HG02678 (cell line): ENCODE data around the gene MT1HL1.
"Not testable (repeated sequence)": the region's sequence is repeated elsewhere in the genome, so short reads cannot be mapped to it uniquely, and the experiment has no call there.

ENCODE experiments used
- ATAC-seq: cut with Tn5 transposase; IDR thresholded peaks from one replicate; pipeline ENCODE4 v1.9.1; 2021; ENCODE audit warnings: mild to moderate bottlenecking, moderate library complexity; ENCODE audit not compliant: unreplicated experiment

MT1HL1 gene

DNA sequence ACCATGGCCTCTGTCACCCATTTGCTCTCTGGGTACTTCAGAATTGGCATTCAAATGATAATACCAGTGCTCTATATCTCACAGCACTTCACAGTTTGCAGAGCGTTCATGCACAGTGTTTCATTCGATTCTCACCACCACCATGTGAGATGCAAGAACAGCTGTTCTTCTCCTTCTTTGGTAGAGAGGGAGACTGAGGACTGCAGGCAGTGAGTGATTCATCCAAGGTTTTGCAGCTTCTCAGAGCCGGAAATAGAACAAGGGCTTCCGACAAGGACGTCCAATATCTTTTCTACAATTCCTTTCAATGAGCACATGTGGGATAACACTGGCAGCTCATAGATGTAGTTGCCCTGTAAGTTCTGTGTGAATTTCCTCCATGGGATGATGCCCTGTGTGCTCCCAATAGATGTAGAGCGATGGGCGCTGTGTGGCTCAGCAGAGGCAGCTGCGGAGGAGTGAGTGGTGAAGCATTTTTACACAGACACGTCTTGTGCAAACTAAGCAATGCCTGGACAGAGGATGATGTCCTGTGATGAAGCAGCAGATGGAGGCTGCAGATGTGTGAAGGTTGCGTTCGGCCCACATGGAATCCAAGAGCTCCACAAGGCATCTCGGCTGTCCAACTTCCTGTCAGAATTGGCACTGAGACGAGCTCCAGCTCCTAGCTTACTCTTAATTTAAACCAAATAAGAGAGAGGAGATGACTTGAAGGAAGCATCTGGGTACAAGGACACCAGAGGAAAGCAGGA, 24.9 kb downstream of the MT1HL1 start:
- no peak for ATAC-seq

DNA sequence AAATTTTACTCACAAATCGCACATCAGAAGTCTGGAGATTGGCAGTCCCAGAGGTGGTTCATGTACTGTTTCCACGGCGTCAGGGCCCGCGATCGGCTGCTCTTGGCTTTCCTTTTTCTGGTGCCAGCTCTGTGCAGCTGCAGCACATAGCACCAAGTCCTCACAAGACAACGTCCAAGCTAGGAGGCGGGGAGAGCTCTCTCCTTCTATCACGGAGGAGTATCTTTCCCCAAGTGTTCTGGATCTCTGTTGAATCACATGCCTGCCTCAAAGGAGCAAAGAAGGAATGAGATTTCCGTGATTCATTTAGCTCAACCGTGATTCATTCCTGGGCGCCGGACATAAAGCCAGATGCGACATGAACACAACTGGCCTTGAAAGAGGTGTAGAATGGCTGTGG, 25.5 kb downstream of the MT1HL1 start:
- ATAC-seq, result no peak

DNA sequence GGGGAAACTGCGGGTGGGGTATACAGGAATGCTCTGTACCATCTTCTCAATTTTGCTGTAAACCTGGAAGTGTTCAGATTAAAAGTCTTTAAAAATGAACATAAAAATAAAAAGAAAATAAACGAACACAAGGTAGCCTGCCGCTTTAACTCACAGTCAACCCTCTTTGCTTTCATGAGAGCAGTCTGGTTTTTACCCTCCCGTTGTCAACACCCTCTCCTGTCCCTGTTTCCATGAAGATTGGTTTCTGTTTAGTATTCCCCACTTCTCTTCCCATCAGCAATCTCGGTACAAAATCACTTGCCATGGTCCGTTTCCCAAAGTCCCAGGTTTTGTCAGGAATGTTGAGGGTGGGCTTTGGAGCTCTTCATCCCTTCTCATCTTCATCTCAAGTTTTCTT, 28.8 kb downstream of the MT1HL1 start:
- ATAC-seq, result no peak

DNA sequence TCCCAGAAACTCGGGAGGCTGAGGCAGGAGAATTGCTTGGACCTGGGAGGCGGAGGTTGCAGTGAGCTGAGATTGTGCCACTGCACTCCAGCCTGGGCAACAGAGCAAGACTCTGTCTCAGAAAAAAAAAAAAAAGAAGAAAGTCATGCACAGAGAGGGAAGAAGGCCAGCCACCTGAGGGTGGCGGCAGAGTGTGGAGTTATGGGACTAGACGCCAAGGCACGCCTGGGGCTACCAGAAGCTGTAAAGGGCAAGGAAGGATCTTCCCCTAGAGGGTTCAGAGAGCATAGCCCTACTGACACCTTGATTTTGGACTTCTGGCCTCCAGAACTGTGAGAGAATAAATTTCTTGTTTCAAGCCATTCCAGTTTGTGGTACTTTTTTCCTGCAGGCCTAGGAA, 30.2 kb downstream of the MT1HL1 start:
- not testable (repeated sequence) for ATAC-seq

DNA sequence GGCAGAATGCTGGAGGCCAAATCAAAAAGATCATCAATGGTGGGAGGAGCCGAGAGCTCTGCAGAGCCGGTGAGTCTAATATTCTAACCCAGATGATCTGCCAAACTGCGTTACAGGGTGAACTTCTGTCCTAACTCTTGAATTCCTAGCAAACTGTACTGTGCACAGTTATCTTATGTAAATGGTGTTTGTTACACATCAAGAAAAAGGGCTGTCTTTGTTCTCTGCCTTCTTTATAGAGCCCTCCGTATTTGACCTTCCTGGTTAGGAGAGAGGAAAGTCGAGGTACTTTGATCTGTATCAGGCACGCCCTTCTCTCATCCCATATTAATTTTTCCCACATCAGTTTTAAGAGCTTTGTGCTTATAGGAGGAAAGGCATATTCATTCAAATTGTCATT, 37.6 kb downstream of the MT1HL1 start:
- ATAC-seq, result no peak

DNA sequence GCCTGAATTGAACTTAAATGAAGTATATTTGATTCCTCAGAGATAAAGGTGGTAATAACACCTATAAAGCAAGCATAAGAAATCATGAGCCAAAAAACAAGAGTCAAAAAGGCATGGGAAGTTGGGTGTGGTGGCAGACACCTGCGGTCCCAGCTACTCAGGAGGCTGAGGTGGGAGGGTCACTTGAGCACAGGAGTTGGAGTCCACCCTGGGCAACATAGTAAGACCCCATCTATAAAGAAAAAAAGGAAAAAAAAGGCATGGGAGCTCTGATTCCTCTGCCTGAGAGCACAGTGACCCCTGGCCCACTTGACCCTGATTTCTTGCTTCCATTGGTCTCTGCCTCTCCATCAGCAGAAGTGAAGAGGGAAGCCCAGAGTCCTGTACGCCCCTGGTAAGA, 40.3 kb downstream of the MT1HL1 start:
- ATAC-seq, result no peak

DNA sequence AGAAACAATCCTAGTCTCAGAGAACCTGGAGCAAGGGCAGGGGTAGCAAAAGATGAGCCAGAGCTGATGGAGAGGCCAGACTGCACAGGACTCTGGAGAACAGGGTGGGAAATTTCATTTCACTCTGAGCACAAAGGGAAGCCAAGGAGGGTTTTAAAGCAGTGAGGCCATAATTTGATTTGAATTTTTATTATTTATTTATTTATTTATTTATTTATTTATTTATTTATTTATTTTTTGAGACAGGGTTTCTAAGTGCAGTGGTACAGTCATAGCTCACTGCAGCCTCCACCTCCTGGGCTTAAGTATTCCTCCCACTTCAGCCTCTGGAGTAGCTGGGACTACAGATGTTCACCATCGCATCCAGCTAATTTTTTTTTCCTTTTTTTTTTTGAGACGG, 45.1 kb downstream of the MT1HL1 start:
- ATAC-seq, result no peak

DNA sequence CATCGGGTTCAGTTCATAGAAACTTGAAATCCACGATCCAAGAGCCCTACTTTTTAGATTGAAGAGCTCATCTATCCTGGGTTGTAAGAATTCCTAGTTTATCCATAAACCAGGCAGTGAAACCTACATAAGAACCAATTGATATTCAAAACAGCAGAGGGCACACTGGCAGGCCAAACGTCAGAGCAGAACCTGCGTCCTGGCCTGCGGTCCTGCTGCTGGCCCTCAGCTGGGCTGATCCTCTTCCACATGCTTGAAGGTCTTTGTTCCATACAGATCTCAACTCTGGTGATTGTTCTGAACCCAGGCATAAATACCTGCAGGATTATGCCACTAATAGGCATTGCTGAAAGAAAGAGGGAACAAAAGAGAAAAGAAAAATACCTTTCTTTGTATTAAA, 47.0 kb downstream of the MT1HL1 start:
- ATAC-seq, result no peak
